NCI-H2227 (cell line): ENCODE results near the gene DTX2.
"Not testable (repeated sequence)": the region's sequence is repeated elsewhere in the genome, so short reads cannot be mapped to it uniquely, and the experiment has no call there.

Experiments used
- DNase-seq: peaks from one replicate; lab custom pipeline; 2025; ENCODE audit not compliant: unreplicated experiment; lab: John Stamatoyannopoulos, UW

DTX2 gene

DNA sequence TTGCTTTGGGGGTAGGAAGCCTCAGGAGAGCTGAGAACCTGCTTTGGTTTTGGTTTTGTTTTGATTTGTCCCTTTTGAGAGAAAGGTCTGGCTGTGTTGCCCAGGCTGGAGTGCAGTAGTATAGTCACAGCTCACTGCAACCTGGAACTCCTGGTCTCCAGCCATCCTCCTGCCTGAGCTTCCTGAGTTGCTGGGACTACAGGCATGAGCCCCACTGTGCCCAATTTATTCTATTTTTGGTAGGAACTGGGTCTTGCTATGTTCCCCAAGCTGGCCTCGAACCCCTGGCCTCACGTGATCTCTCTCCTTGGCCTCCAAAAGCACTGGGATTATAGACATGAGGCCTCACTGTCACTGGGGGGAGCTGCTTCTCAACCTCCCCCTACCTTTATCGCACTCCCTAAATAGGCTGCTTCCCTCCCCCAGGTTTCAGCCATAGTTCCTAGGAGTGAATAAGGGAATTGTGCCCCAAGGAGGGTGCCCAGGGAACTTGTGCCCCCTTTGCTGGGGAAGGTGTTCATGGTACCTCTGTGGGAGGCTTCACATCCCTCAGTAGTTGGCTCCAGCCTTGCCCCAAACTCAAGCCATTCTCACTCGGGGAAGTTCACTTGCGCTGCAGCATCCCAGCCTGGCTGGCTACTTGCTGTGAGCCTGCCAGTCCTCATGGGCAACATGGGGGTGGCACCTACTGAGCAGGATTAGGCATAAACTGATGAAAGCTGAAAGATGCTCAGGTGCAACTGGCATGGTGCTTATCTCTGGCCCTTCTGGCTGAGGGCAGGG lies 18.7 kb upstream of the DTX2 start:
- DNase-seq = not testable (repeated sequence)

DNA sequence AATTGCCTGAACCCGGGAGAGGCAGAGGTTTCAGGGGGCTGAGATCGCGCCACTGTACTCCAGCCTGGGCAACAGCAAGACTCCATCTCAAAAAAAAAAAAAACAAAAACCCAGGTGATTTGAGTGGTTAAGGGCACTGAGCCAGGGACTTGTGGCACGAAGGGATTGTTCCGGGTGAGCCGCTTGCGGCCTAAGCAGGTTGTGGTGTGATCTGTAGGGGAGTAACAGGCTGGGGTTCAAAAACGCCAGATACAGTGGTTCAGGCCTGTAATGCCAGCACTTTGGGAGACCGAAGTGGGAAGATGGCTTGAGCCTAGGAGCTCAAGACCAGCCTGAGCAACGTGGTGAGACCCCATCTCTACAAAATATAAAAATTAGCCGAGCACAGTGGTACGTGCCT lies 17.7 kb upstream of the DTX2 start:
- DNase-seq = not testable (repeated sequence)

- DNase-seq = not testable (repeated sequence)
Measured at GRCh38 chr7:76445577-76446008, 15.9 kb upstream of the DTX2 start.

GRCh38 chr7:76457017-76457416 lies 4.5 kb upstream of the DTX2 start:
- not testable (repeated sequence) for DNase-seq

- not testable (repeated sequence) for DNase-seq
Measured at GRCh38 chr7:76458504-76458903, 3.0 kb upstream of the DTX2 start.

DNA sequence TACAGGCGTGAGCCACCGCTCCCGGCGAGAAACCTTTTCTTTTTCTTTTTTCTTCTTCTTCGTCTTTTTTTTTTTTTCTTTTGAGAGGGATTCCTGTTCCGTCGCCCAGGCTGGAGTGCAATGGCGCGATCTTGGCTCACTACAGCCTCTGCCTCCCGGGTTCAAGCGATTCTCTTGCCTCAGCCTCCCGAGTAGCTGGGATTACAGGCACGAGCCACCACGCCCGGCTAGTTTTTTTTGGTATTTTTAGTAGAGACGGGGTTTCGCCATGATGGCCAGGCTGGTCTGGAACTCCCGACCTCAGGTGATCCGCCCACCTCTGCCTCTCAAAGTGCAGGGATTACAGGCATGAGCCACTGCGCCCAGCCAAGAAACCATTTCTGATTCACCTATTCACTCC lies 742 bp upstream of the DTX2 start:
- DNase-seq = not testable (repeated sequence)

GRCh38 chr7:76462271-76462882 lies 868 bp downstream of the DTX2 start:
- DNase-seq = not testable (repeated sequence)

- DNase-seq = not testable (repeated sequence)
Measured at GRCh38 chr7:76464959-76465358, 3.5 kb downstream of the DTX2 start.

- not testable (repeated sequence) for DNase-seq
Measured at GRCh38 chr7:76465950-76466349, 4.4 kb downstream of the DTX2 start.

DNA sequence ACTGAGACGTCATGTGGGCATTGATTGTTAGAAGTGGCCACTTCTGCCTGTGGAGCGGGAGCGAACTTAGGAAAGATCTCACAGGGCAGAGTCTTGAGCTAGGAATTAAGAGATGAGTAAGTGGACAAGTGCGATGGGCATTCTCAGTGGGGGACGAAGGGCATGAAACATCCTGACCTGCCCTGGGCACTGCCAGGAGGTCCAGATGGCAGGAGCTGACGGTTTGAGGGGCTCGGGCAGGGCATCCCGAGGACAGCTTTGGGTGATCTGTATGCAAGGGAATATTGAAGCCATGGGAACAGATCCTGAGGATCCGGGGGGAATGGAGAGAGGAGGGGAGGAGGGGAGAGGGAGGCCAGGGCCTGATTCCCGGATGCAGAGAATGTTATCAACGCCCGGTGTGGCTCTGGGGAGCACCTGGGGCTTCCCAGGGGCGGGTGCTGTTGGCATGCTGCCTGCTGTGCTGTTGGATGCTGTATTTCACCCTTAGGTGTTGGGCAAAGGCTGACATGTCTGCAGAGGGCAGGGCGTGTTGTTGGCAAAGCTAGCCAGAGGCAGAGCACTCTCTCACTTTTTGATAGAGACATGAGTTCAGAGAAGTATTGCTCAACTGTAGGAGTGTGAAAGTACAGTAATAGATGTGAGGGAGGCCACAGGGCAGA lies 6.4 kb downstream of the DTX2 start:
- DNase-seq = peak; percentile 16

GRCh38 chr7:76471556-76472221 lies 10.2 kb downstream of the DTX2 start:
- DNase-seq = not testable (repeated sequence)

DNA sequence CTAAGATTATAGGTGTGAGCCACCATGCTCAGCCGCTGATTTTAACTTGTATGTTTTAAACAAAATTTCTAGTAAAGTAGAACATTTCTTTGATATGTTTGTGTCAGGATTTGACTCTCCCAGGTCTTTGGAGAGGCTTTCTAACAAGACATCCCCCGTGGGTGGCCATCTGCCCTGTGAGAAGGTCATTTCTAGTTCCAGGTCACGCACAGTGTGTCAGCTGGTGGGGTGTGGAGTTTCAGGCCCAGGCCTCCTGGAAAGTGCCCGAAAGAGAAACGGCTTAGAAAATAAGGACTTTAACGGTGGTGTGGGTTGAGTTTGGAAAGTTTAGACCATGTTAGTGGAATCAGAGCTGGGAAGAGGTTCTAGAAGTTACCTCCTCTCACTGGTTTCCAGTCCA lies 11.6 kb downstream of the DTX2 start:
- not testable (repeated sequence) for DNase-seq

DNA sequence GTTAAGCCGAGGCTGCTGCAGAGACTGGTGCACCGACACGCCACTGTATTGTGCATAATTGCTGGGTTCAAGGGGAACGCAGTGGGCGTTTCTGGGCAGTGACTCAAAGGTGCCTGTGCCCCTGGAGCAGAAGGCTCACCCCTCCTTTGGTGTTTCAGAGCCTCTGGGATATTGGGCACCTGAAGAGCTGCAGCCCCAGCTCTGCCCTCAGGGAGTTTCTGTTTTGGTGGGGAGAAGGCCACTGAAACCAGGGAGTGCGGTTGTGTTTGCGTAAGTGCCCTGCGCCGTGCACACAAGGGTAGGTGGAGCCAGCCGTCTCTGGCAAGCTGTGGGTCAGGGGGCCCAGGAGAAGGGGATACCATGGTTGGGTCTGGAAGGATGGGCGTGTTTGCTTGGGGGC lies 14.8 kb downstream of the DTX2 start:
- not testable (repeated sequence) for DNase-seq

DNA sequence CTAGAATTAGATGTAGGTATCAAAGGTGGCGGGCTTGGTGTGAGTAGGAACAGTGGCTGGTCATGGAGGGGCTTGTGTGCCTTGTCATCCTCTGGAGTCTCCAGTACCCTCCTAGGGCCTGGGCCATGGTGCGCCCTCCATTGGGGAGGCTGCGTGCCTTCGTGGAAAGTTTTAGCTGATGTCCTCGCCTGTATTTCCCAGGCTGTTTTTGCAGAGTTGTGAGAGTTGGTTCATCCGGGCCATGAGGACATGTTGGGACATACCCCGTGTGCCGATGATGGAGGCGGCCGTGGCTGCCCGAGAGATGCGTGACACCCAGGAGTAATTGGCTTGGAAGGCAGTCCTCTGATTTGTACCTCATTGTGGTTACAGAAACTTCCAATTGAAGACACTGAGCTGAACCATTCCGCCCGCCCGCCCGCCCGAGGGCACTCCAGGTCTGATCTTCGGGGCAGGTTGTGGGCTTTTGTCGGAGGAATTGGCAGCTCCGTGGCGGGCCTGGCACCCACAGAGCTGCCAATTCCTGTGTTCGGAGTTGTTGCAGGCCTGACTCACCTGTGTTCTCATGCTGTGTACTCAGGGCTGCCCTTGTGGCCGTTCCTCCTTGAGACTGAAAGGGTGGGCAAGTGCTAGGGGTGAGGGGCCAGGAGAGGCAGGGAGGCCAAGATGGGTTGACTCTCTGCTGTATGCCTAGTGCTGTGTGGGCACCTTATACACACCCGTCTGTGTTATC lies 15.4 kb downstream of the DTX2 start:
- DNase-seq = not testable (repeated sequence)

- DNase-seq = not testable (repeated sequence)
Measured at GRCh38 chr7:76479628-76480027, 18.1 kb downstream of the DTX2 start.

- not testable (repeated sequence) for DNase-seq
Measured at GRCh38 chr7:76480403-76481253, 19.1 kb downstream of the DTX2 start.

- not testable (repeated sequence) for DNase-seq
Measured at GRCh38 chr7:76482660-76483059, 21.2 kb downstream of the DTX2 start.

DNA sequence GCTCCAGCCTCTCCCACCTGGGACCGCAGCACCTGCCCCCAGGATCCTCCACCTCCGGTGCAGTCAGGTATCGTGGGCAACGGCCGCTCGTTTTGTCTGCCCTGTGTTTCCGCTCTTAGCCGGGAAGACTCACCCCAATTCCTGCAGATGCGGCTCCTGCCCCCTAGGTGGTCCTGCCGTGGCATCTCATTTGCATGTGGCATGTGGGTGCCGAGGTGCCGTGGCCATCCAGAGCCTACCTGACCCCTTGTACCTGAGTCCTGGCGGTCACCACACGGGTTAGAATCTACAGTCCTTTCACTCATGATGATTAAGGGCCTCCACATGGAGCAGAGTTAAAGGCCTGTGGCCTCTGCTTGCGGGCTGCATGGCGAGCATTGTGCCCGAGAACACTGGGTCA lies 21.6 kb downstream of the DTX2 start:
- not testable (repeated sequence) for DNase-seq

GRCh38 chr7:76484456-76484855 lies 22.9 kb downstream of the DTX2 start:
- not testable (repeated sequence) for DNase-seq
